Measurements from ENCODE around the gene ARID1B. TPM values are rescaled to one million over a fixed set of nuclear protein-coding genes. Genes with fewer than 3 reads are reported as not detected.

The ARID1B gene
- total and polyA plus RNA-seq, 10 of the 15 experiments (the other 5 are each of a cell fraction or from before 2014, with no cell fraction given) = 24.7 to 133 (median 54.6) TPM

DNA sequence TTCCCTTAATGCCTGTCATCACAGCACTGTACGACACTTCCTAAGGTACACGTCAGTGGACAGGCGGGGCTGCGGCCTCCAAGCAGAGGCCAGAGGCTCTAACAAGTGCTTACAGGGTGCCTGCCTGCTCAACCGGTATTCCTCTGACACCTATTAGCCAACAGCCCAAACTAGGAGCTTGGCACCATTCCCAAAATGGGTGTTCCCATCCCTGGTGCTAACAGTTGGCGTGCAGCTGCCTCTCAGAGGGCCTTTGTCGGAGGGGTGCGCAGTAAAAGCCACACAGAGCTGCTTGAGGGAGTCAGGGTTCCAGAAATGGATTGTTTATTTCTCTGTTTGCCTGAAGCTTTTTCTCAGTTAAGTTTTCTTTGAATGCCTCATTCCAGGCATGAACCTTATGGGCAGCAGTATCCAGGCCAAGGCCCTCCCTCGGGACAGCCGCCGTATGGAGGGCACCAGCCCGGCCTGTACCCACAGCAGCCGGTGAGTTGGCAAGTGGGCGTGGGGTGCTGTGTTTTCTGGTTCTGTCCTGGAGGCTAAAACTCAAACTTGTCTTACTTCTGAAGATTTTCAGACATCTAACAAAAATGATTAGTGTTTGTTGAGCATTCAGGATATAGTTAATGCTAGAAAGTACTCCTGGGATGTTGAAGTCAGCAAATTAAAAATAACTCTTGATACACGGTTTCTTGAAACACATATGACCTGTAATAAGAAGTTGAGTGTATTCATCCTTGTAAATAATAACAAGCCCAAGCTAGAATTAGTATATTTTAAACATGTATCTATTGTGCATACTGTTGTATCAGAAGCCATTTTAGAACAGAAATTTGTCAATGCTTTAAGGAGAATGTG, 421.5 kb downstream of the ARID1B start:
- in situ Hi-C loops (cut with MboI) (no loop called here), intact Hi-C loops (cut with micrococcal nuclease; ENCODE audit: unreplicated experiment) (no loop called here)
- no peak for DNase-seq (ENCODE audit: low read depth, low spot score)
- SMC1A ChIA-PET (ENCODE audit: uncharacterized antibody, unreplicated experiment) = interaction anchor here (1.0 kb wide), 1 partner anchor 13 kb away, joined by 3 read pairs; no protein-coding TSS in a partner anchor
- Histone ChIP-seq H3K9me3 (replicated peaks; ENCODE audit: control insufficient read depth, insufficient read depth, low read length) (no peaks in the 10 kb centered on the region), H3K79me2 (ENCODE audit: control insufficient read depth, insufficient read depth, low read length) (no peaks in the 10 kb centered on the region; the same call in 1 of the 2 replicates), H4K20me1 (ENCODE audit: control insufficient read depth, insufficient read depth) (no peaks in the 10 kb centered on the region; the same call in 1 of the 2 replicates), H3K9ac (ENCODE audit: control insufficient read depth, insufficient read depth, low read length) (no peak overlapping the region), H3K4me2 (ENCODE audit: control insufficient read depth, insufficient read depth) (no peak overlapping the region), H3K4me3 (no peak overlapping the region), H3K27me3 (replicated peaks in 1 of 2; ENCODE audit: control insufficient read depth in 2 of 2, insufficient read depth in 2 of 2, low read length in 1 of 2) (no peaks in the 10 kb centered on the region), H3K36me3 (ENCODE audit: control insufficient read depth in 2 of 2, insufficient read depth in 2 of 2, low read length in 1 of 2) (peaks cover 19 to 31% of the 10 kb centered on the region in 2 experiments), H2AFZ (ENCODE audit: control insufficient read depth, low read depth, low read length) (no peak overlapping the region), H3K4me1 (ENCODE audit: control insufficient read depth, insufficient read depth, low read length) (peaks cover 7% of the 10 kb centered on the region), H3K27ac (ENCODE audit: control insufficient read depth, insufficient read depth) (no peak overlapping the region)
- no TSS peak for BruUV-seq (replicated peaks)
- POLR2A ChIA-PET = interaction anchor here (0.5 kb wide), 1 partner anchor 347 kb away, joined by 3 read pairs; no protein-coding TSS in a partner anchor
- 93% methylated on average over 15 of the region's 15 CpGs for WGBS (ENCODE audit: insufficient coverage, insufficient replicate concordance, low lambda C conversion rate, missing lambda C conversion rate)
- CTCF ChIA-PET = no interaction called here
- RAD21 ChIA-PET (ENCODE audit: unreplicated experiment) = no interaction called here
- no peak for FAIRE-seq
- TF ChIP-seq ATF7 (IDR thresholded peaks at IDR 0.05; ENCODE audit: low read depth) = no peak
- TF ChIP-seq WRNIP1 (IDR thresholded peaks at IDR 0.05; ENCODE audit: borderline replicate concordance, low read depth, low read length) = no peak
- TF ChIP-seq MEF2B (IDR thresholded peaks at IDR 0.05; ENCODE audit: partially characterized antibody, poor library complexity, severe bottlenecking) = no peak
- no peak for TF ChIP-seq STAT1 (conservative IDR thresholded peaks at IDR 0.05)
- TF ChIP-seq CHD1 (IDR thresholded peaks at IDR 0.05; ENCODE audit: low read depth, low read length) = no peak
- TF ChIP-seq, protein P1, sequence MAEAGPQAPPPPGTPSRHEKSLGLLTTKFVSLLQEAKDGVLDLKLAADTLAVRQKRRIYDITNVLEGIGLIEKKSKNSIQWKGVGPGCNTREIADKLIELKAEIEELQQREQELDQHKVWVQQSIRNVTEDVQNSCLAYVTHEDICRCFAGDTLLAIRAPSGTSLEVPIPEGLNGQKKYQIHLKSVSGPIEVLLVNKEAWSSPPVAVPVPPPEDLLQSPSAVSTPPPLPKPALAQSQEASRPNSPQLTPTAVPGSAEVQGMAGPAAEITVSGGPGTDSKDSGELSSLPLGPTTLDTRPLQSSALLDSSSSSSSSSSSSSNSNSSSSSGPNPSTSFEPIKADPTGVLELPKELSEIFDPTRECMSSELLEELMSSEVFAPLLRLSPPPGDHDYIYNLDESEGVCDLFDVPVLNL (IDR thresholded peaks at IDR 0.05; ENCODE audit: low read depth, low read length) = no peak
- no peak for TF ChIP-seq GABPA (IDR thresholded peaks at IDR 0.05; ENCODE audit: low read depth)
- TF ChIP-seq IRF4 (IDR thresholded peaks at IDR 0.05; ENCODE audit: low read depth, low read length) = no peak
- no peak for TF ChIP-seq HDGF (IDR thresholded peaks at IDR 0.05)
- no peak for TF ChIP-seq RB1 (IDR thresholded peaks at IDR 0.05; ENCODE audit: borderline replicate concordance)
- TF ChIP-seq BHLHE40 (IDR thresholded peaks at IDR 0.05; ENCODE audit: borderline replicate concordance in 1 of 2, low read depth in 2 of 2, low read length in 1 of 2) = no peak
- TF ChIP-seq NRF1 (conservative IDR thresholded peaks at IDR 0.05; ENCODE audit: low read depth, low read length) = no peak
- TF ChIP-seq CHD2 (IDR thresholded peaks at IDR 0.05; ENCODE audit: borderline replicate concordance, low read depth, low read length) = no peak
- ATAC-seq = no peak

Data from GM12878 (cell line).